ENCODE measurements around the gene GPX5. TPM values are rescaled to one million over a fixed set of nuclear protein-coding genes. Genes with fewer than 3 reads are reported as not detected.

Gene GPX5
- not detected in 5 replicates for total RNA-seq (2022; extraction: Qiagen RNA extraction; ENCODE audit: low read depth)

GRCh38 chr6:28525496-28526039 is at the start of gene GPX5:
Gene GPX5 (plus strand): TSS chr6:28525881. CDS start chr6:28526014, 133 bp downstream.

GRCh38 chr6:28515676-28516075 is 10.0 kb upstream of the GPX5 start, which contains the start of gene GPX6:
Gene GPX6 (minus strand): TSS chr6:28515793. CDS start chr6:28515743, 50 bp downstream.

Other genes with a start within 250 kb of the GPX5 start
- 4.6 to 5.1 TPM (median 5.0 TPM) in 5 replicates for gene PGBD1, start 244.3 kb upstream of the GPX5 start, total RNA-seq (2022; extraction: Qiagen RNA extraction; ENCODE audit: low read depth)
- 1.6 to 2.5 TPM (median 2.0 TPM) in 5 replicates for gene ZSCAN31, start 189.7 kb upstream of the GPX5 start, total RNA-seq (2022; extraction: Qiagen RNA extraction; ENCODE audit: low read depth)
- 1.4 to 2.1 TPM (median 2.1 TPM) in 5 replicates for gene ZKSCAN3, start 175.9 kb upstream of the GPX5 start, total RNA-seq (2022; extraction: Qiagen RNA extraction; ENCODE audit: low read depth)
- 1.3 to 1.8 TPM (median 1.8 TPM) in 5 replicates for gene ZSCAN12, start 126.1 kb upstream of the GPX5 start, total RNA-seq (2022; extraction: Qiagen RNA extraction; ENCODE audit: low read depth)
- not detected in 5 replicates for gene ZSCAN23, start 82.4 kb upstream of the GPX5 start, total RNA-seq (2022; extraction: Qiagen RNA extraction; ENCODE audit: low read depth)
- gene GPX6, start 10.1 kb upstream of the GPX5 start, total RNA-seq (2022; extraction: Qiagen RNA extraction; ENCODE audit: low read depth) = not detected in 5 replicates